Middle frontal gyrus (tissue), 1 donor: ENCODE data around the gene KCNJ18.
"Not testable (repeated sequence)": the region's sequence is repeated elsewhere in the genome, so short reads cannot be mapped to it uniquely, and the experiment has no call there.

Source experiments
- DNase-seq: peaks from one replicate; pipeline ENCODE4 v3.0.0-alpha.2; 2015; ENCODE audit warnings: low spot score; ENCODE audit errors: extremely low spot score

KCNJ18 gene

GRCh38 chr17:21683897-21684296, 8.4 kb upstream of the KCNJ18 start:
- DNase-seq = not testable (repeated sequence)

- not testable (repeated sequence) for DNase-seq
These were observed 7.9 kb upstream of the KCNJ18 start for GRCh38 chr17:21684384-21684783.

GRCh38 chr17:21685061-21685795, 7.1 kb upstream of the KCNJ18 start:
- not testable (repeated sequence) for DNase-seq

- no peak for DNase-seq
These were observed 5.9 kb upstream of the KCNJ18 start for GRCh38 chr17:21686165-21687015.

- DNase-seq = no peak
These were observed 5.0 kb upstream of the KCNJ18 start for GRCh38 chr17:21687136-21687953.

GRCh38 chr17:21688293-21688949, 3.9 kb upstream of the KCNJ18 start:
- DNase-seq = no peak

- no peak for DNase-seq
These were observed 2.7 kb upstream of the KCNJ18 start for GRCh38 chr17:21689604-21690003.

GRCh38 chr17:21690811-21691210, 1.5 kb upstream of the KCNJ18 start:
- DNase-seq = not testable (repeated sequence)

- not testable (repeated sequence) for DNase-seq
These were observed 842 bp upstream of the KCNJ18 start for GRCh38 chr17:21691481-21691880.

- DNase-seq = not testable (repeated sequence)
These were observed 362 bp downstream of the KCNJ18 start for GRCh38 chr17:21692704-21693065.

GRCh38 chr17:21693391-21693796, 1.1 kb downstream of the KCNJ18 start:
- not testable (repeated sequence) for DNase-seq

- DNase-seq = not testable (repeated sequence)
These were observed 1.6 kb downstream of the KCNJ18 start for GRCh38 chr17:21693937-21694336.

GRCh38 chr17:21696227-21696626, 3.9 kb downstream of the KCNJ18 start:
- DNase-seq = not testable (repeated sequence)

GRCh38 chr17:21696842-21697507, 4.7 kb downstream of the KCNJ18 start:
- not testable (repeated sequence) for DNase-seq

GRCh38 chr17:21697508-21697860, 5.2 kb downstream of the KCNJ18 start:
- not testable (repeated sequence) for DNase-seq

GRCh38 chr17:21698437-21699075, 6.2 kb downstream of the KCNJ18 start:
- not testable (repeated sequence) for DNase-seq

- DNase-seq = not testable (repeated sequence)
These were observed 6.8 kb downstream of the KCNJ18 start for GRCh38 chr17:21699124-21699523.

GRCh38 chr17:21699573-21700236, 7.4 kb downstream of the KCNJ18 start:
- not testable (repeated sequence) for DNase-seq

- not testable (repeated sequence) for DNase-seq
These were observed 8.8 kb downstream of the KCNJ18 start for GRCh38 chr17:21701090-21701489.
